Measurements from ENCODE around the gene ZBTB11.

DNA sequence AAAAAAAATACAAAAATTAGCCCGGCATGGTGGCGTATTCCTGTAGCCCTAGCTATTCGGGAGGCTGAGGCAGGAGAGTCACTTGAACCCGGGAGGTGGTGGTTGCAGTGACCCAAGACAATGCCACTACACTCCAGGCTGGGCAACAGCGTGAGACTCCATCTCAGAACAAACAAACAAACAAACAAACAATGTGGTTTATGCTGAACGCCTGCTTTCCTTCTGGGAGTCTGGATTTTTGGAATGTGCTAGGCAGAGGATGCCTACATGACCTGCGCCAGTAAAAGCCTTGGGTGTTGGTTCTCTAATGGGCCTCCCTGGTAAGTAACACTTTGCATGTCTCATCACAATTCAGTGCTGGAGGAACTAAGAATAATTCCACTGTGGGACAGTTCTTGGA lies 59.5 kb downstream of the ZBTB11 start:
- TF ChIP-seq BACH1 (IDR thresholded peaks at IDR 0.05; ENCODE audit: borderline replicate concordance) (no peak), POLR2AphosphoS5 (IDR thresholded peaks at IDR 0.05; ENCODE audit: low read length) (no peak), KDM1A (IDR thresholded peaks at IDR 0.05; ENCODE audit: borderline replicate concordance) (no peak), CTCF (IDR thresholded peaks at IDR 0.05 in 2 of 3, conservative IDR thresholded peaks at IDR 0.05 in 1 of 3; ENCODE audit: control insufficient read depth in 2 of 3, extremely low read depth in 1 of 3, insufficient read depth in 1 of 3, low read depth in 3 of 3, low read length in 3 of 3) (no peak), TAF1 (IDR thresholded peaks at IDR 0.05; ENCODE audit: borderline replicate concordance, low read depth, low read length) (no peak), EP300 (IDR thresholded peaks at IDR 0.05; ENCODE audit: borderline replicate concordance in 1 of 2, control insufficient read depth in 1 of 2, low read depth in 2 of 2, low read length in 2 of 2) (no peak), RAD21 (IDR thresholded peaks at IDR 0.05; ENCODE audit: insufficient read depth, low read depth, low read length) (no peak), ETV6 (conservative IDR thresholded peaks at IDR 0.05 in 1 of 2, IDR thresholded peaks at IDR 0.05 in 1 of 2; ENCODE audit: borderline replicate concordance in 1 of 2, low read depth in 1 of 2) (no peak), CHD2 (IDR thresholded peaks at IDR 0.05; ENCODE audit: borderline replicate concordance, low read depth, low read length) (no peak), POLR2A (IDR thresholded peaks at IDR 0.05; ENCODE audit: low read depth, low read length) (no peak), REST (IDR thresholded peaks at IDR 0.05; ENCODE audit: low read depth, low read length) (no peak)
